LoVo (cell line): ENCODE data around the gene GPR32.
"Not testable (repeated sequence)": the region's sequence is repeated elsewhere in the genome, so short reads cannot be mapped to it uniquely, and the experiment has no call there.

Experiments
- DNase-seq: peaks from one replicate; pipeline ENCODE4 v3.0.0-alpha.2; 2016; ENCODE audit warnings: low spot score

GPR32 gene, protein sequence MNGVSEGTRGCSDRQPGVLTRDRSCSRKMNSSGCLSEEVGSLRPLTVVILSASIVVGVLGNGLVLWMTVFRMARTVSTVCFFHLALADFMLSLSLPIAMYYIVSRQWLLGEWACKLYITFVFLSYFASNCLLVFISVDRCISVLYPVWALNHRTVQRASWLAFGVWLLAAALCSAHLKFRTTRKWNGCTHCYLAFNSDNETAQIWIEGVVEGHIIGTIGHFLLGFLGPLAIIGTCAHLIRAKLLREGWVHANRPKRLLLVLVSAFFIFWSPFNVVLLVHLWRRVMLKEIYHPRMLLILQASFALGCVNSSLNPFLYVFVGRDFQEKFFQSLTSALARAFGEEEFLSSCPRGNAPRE

GRCh38 chr19:50770164-50770563 lies at the start of gene GPR32:
Gene GPR32, plus strand, starts transcription at chr19:50770464. Its CDS starts 137 bp downstream, at chr19:50770601.
- DNase-seq, result not testable (repeated sequence)

DNA sequence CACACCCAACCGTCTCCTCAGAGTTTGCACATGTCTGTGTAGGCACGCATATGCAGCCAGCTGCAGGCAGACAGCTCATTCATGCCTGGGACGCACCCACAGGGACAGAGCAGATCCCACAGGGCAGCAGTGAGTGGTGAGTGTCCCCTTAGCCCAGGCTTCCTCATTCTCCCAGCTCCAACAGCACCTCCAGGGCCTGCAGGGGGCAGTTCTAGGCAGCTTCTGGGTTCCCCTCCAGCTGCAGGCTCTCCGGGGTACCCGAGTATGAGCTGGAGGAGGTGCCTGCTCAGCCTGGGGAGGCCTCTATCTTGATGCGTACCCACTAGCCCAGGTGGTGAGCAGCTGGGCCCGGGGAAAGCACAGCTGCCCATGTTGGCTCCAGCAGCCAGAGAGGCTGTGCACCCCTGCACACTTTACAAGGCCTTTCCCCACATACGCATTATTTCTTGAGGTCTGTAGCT lies 49.3 kb upstream of the GPR32 start:
- no peak for DNase-seq

DNA sequence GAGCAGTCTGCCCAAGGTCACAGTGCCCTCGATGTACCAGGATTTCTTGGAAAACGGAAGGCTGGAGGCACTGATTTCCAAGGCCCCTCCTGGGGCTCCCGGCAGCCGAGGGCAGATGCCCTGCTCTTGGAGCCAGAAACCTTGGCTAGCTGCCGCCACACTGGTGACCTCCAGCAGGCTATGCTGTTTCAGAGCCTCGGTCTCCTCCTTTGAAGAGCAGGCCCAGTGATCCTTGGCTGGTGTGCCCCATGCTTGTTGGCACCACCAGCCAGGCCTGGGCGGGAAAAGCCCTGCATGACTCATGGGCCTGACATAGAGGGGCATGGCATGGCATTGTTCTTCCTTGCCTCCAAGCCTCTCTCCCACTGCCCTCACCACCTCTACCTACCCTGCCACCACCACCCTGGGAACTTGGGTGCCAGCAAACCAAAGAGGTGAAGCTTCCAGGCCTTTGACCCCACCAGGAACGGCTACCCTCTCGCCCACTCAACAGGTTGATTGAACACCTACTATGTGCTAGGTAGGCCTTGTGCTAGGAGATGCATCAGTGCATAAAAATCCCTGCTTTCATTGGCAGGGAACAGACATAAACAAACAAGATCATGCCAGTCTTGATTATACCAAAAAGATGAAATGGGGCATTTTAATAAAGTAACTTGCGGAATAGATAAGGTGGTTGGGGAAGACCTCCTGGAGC lies 48.7 kb upstream of the GPR32 start:
- no peak for DNase-seq

GRCh38 chr19:50722201-50723013 lies 47.9 kb upstream of the GPR32 start:
- DNase-seq, result no peak

DNA sequence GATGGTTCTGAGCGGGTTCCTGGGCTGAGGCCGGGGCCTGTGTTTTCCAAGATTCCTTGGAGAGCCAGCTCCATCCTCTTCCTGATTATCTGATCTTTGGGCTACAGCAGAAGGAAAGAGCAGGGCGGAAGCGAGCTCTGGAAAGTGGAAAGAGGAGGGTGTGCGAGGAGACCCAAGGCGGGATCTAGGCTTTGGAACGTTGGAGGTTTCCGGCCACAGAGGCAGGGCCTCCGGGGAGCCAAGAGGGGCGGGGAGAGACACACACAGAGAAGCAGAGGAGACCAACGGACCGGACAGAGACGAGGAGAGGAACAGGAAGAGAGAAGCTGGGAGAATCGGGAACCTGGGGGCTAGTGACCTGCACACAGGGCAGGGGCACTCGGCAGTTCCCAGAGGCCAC lies 47.2 kb upstream of the GPR32 start, which contains the start of gene CLEC11A:
Gene CLEC11A (plus strand): TSS at position 296 of the 400 bp plus-strand sequence. CDS start 162 bp downstream, outside the sequence.
- DNase-seq, result no peak

GRCh38 chr19:50723735-50724521 lies 46.3 kb upstream of the GPR32 start:
- DNase-seq, result no peak

DNA sequence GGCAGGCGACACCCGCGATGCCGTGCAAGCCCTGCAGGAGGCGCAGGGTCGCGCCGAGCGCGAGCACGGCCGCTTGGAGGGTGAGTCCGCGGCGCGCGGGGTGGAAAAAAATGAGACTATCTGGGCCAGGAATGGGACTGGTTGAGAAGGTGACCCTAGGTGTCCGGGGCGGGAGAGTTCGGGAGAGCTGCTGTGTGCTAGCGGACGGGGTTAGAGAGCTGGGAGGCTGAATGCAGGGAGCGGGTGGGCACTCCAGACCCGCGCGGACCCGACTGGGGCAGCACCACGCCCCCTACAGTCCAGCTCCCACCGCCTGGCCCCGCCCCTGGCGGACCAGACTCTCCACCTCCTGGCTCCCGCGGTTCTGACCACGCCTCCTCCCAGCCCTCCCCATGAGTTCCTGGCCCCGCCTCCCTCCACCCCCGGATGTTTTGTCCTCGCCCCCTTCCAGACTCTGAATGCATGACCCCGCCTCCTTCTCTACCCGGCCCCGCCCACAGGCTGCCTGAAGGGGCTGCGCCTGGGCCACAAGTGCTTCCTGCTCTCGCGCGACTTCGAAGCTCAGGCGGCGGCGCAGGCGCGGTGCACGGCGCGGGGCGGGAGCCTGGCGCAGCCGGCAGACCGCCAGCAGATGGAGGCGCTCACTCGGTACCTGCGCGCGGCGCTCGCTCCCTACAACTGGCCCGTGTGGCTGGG lies 45.6 kb upstream of the GPR32 start:
- DNase-seq, result peak; percentile 99

DNA sequence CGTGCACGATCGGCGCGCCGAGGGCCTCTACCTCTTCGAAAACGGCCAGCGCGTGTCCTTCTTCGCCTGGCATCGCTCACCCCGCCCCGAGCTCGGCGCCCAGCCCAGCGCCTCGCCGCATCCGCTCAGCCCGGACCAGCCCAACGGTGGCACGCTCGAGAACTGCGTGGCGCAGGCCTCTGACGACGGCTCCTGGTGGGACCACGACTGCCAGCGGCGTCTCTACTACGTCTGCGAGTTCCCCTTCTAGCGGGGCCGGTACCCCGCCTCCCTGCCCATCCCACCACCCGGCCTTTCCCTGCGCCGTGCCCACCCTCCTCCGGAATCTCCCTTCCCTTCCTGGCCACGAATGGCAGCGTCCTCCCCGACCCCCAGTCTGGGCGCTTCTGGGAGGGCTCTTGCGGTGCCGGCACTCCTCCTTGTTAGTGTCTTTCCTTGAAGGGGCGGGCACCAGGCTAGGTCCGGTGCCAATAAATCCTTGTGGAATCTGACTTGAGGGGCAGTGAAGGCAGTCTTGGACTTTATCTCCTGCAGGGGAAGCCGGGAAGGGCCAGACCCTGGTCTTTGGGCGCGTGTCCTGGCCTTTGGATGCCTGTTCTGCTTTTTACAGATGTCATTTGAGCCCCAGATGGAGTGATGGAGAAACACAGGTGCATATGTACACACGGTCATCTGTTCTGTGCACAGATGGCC lies 44.9 kb upstream of the GPR32 start:
- peak; percentile 9 for DNase-seq

- no peak for DNase-seq
Observed at GRCh38 chr19:50725911-50726230, 44.4 kb upstream of the GPR32 start.

DNA sequence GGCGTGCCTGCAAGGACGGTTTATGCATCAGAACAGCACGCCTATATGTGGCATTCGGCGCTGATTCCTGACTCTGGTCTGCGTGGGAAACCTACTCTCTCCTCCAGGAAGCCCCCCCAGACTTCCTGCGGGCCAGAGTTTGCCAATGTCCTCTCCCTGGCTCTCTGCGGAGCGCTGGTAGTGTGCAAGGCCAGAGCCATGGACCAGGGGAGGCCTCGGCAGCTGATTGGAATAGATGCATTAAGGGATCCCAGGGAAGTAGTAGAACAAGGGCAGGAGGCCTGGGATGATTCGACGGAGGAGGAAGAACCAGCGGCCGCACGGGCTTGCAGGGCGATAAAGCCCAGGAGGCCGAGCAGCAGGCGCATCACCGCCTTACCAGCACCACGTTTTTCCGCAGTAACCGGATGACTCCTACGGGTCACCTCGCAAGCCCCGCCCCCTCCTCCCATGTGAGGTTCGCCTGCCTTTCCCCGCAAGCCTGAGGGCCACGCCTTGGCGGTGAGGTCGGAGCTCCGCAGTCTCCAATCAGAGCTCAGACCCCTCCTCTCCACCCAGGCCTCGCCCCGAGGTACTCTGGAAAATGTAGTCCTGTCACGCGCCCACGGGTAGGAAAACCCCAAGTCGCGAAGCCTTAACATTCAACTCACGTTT lies 42.1 kb upstream of the GPR32 start:
- DNase-seq, result no peak

- DNase-seq, result no peak
Observed at GRCh38 chr19:50729894-50730293, 40.4 kb upstream of the GPR32 start.

DNA sequence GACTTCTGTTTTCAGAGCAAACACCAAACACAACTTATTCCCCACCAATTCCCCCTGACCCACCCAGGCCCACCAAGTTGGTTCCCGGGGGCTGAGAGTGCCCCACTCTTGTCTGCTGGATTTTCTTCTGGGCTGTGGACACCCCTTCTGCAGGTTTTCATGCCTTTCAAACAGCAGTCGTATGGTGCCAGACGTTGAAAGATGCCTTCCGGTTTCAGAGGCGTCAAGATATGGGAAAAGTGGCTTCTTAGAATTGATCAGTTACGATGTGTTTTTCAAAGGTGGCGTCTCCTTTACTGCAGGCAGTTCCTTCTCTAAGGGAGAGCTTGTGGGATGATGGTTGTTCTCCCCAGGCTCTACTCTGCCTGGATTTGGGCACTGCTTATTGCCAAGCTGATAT lies 34.4 kb upstream of the GPR32 start:
- DNase-seq, result no peak

- DNase-seq, result no peak
Observed at GRCh38 chr19:50736338-50736737, 33.9 kb upstream of the GPR32 start.

DNA sequence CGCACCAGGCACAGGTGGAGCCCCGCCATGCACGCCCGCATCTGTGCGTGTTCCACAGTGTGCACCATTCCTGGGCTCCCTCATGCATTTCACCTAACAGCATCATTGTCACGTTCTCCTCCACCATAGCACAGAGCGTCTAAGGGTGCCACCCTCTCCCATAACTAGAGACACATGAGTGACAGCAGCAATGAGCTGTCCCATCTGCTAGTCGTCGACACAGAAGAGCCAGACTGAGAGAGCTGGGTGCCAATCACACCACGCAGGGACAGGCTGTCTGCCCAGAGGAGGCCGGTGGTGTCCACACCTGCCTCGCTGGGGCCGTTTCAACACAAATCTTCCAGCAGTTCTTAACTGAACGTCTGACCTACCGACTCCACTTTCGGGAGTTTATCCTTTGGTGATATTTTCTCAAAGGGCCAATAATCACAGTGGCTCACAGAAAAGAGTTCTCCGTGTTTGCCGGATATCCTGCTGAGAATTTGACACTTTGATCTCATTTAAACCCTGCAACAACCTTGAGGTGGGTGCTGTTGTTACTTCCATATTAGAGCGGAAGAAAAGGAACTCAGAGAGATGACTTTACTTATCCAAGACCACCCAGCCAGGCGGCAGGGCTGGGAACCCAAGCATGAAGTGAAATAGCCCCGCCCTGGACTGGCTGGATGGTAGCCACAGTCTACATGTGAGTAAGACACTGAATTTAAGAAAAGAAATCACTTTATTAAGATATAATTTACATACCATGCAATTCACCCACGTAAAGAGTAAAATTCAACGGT lies 30.9 kb upstream of the GPR32 start:
- DNase-seq, result no peak

DNA sequence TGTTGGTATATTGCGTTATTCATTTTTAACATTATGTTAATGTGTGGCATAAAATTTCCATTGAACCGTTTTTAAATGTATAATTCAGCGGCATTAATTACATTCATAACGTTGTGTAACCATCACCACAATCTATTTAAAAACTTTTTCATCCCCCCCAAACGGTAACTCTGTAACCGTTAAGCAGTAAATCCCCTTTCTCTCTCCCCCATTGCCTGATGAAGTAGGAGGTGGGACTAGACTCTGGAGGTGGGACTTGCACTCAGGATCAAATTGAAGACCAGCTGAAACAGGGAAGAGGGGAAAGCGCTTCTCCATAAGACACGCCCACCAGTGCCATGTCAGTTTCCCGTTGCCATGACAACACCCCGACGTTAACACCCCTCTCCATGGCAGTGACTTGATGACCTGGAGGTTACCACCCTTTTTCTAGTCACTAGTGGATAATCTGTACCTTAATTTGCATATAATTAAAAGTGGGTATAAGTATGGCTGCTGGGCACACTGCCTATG lies 30.3 kb upstream of the GPR32 start:
- DNase-seq, result no peak

- no peak for DNase-seq
Observed at GRCh38 chr19:50741179-50741933, 28.9 kb upstream of the GPR32 start.

- DNase-seq, result no peak
Observed at GRCh38 chr19:50743537-50743936, 26.7 kb upstream of the GPR32 start.

GRCh38 chr19:50745221-50745620 lies 25.0 kb upstream of the GPR32 start:
- DNase-seq, result no peak
